ENCODE measurements around the gene IGSF23.

The IGSF23 gene, protein sequence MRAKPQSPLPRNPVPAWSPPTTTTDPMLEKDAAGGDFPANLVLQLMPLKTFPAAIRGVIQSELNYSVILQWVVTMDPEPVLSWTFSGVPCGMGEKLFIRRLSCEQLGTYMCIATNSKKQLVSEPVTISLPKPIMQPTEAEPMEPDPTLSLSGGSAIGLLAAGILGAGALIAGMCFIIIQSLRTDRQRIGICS

DNA sequence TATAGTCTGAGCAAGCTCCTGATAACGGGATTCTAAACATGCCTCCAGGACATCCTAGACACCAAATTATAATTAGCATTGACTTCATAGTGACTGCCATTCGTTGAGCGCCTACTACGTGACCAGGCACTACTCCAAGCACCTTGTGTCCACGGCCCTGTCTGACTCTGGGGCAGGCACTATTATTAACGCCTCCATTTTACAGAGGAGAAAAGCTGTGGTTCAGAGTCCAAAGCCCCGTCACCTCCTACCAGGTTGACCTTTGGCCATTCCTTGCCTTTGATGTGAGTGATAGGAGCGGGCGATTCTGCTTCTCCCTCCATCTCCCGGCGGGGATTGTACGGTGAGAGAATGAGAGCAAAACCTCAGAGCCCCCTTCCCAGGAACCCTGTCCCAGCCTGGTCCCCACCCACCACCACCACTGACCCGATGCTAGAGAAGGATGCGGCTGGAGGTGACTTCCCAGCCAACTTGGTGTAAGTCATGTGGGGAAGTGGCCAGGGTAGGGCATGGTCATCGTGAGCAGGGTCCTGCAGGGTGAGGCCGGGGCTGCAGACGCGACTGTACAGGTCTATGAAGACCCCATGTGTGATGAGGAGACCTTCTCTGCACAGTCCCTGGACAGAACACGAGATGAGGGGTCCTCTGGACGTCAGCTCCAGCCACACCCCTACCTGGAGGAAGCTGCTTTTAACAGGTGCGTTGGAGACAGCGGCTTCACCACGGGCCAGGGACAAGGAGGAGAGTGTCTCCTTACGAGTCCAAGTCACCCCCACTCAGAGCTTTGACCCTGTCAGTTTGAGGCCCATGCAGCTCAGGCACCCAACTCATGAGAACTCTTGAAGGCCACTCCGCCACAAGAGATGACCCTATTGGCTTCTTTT is at the start of gene IGSF23:
TSS of gene IGSF23 (plus strand) at position 269 of the 884 bp plus-strand sequence. CDS start at position 352, 83 bp downstream.
- no peak for DNase-seq

DNA sequence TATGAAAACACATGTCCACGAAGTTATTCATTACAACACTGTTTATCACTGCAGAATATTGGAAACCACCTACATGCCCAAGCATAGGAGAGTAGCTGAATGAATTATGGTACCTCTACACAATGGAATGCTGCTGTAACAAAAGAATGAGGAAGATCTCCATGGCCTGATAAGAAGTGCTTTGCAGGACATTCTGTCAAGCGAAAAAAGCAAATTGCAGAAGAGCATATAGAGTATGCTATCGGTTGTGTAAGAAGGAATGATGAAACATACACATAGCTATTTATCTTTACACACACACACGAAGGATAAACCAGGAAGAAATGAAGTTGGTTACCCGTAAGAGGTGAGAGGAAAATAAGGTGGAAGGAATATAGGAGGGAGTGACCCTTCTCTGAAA is 46.4 kb upstream of the IGSF23 start:
- no peak for DNase-seq

DNA sequence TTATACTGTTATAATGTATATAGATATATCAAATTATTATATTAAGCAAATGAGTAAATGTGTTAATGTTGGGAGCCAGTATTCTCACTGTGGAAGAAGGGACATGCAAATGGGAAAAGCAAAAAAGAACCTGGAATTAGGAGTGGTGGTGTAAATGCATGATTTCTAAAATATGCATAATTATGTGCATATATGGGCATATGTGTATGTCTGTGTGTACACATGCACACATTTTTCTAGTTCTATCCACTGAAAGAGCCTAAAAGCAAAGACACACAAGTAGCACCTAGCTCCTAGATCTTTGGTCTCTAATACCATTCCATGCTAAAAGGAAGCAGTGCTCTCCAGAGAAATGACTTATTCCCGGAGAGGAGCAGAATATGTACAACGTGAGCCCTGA is 45.6 kb upstream of the IGSF23 start:
- DNase-seq = no peak

DNA sequence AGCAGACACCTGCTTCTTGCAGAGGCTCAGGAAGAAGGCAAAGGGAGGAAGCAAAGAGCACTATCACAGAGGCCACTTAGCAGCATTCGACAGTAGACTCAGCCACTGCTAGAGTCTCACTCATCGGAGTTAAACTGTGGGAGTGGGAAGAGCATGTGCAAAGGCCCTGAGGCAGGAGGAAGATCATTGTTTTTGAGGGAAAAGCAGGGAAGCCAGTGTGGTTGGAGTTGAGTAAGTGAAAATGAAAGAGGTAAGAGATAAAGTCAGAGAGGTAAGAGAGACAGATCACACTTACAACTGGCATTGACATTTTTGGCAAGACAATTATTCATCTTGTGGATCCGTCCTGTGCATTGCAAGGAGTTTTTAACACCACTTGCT is 42.8 kb upstream of the IGSF23 start:
- no peak for DNase-seq

DNA sequence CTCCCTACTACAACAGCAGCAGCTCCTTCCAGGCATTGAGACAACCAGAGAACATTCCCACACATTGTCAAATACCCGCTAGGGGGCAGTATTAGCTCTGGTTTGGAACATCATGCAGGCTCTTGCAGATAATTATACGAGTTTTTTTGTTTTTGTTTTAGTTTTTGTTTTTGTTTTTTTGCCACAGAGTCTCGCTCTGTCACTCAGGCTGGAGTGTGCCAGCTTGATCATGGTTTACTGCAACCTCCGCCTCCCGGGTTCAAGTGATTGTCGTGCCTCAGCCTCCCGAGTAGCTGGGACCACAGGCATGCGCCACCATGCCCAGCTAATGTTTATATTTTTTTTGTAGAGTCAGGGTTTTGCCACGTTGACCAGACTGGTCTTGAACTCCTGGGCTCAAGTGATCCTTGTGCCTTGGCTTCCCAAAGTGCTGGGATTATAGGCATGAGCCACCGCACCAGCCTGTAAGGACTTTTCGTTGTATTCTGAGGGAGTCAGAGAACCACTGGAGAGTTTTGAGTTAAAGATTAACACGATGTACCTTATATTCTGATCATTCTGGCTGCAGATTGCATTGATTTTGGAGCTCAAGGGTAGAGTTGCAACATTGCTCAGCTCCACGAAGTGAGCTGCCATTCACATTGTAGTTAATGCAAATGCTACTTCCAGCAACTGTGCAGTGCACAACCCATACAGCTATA is 42.2 kb upstream of the IGSF23 start:
- DNase-seq = peak; percentile 57

DNA sequence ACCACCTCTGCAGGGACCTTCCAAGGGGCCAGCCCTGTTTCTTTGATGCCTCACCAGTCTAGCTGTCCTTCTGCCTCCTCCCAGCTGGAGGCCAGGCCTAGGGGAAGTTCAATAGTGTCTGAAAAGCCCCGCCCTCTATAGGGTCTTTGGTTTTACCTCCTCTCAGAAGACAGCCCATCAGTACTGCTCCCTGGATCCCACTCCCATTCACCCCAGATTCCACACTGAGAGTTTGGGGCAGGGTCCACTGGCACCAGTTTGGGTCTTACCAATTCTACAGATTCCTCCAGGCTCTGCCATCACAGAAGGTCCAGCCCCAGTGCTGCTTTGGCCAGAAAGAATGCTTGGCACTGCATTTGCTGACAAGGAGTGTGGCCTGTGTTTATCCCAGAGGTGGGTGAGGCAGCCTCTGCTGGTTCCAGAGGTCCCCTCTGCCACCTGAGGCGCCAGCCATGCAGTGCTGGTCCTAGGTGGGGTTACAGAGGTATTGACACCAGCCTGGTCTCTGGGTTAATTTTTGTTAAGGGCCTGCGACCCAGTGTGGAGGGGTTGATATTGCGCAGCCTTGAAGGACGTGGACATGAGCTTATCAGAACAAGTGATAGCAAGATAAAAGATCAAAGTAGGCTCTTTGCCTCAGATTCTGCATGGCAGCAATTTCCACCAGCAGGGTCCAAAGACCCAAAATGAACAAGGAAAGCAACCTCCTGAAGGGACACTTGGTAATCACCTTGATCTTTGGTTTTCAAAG is 41.4 kb upstream of the IGSF23 start:
- DNase-seq = no peak

DNA sequence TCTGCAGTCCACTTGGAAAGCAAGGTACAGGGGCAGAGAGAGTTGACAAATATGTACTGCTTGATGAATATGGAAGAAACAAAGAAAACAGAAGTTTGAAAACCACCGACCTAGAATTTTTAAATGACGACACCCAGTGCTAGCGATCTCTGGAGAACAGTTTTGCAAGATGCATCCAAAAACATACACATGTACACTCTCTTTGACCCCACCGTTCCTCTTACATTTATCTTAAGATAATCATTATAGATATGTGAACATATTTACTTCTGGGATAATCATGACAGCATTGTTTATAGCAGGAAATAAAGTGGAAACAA is 40.8 kb upstream of the IGSF23 start:
- DNase-seq = no peak

DNA sequence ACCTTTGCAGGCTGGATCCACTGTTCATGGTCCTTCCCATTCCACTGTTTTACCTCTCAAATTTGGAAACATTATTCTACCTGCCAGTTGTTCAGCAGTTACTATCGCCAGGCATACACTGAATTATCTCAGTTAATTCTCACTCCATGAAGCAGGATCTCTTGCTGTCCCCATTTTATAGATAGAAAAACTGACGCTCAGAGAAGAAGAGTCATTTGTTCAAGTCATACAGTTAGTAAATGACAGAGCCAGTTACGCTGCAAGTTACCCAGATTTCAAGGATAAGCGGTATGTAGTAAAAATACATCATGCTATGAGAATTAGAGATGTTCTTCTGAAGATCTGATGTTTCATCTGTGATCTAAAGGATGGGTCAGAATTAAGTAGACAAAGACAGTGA is 40.2 kb upstream of the IGSF23 start:
- no peak for DNase-seq

DNA sequence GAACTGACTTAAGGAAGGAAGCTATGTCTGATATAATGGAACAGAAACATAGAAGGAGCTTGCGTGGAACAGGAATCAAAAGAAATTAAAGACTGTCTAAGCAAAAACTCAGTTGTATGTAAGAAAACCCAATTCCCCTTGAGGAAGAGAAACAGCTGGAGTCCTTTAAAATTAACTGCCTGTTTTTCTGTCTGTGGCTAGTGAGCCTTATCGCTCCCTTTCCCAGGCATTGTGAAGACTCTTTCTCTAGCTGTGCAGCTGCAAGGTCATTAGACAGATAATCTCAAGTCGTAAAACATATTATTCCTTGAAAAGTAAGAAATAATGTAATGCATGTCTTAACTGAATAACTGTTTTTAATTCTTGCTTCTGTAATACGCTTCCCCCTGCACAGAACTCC is 39.7 kb upstream of the IGSF23 start:
- DNase-seq = no peak

DNA sequence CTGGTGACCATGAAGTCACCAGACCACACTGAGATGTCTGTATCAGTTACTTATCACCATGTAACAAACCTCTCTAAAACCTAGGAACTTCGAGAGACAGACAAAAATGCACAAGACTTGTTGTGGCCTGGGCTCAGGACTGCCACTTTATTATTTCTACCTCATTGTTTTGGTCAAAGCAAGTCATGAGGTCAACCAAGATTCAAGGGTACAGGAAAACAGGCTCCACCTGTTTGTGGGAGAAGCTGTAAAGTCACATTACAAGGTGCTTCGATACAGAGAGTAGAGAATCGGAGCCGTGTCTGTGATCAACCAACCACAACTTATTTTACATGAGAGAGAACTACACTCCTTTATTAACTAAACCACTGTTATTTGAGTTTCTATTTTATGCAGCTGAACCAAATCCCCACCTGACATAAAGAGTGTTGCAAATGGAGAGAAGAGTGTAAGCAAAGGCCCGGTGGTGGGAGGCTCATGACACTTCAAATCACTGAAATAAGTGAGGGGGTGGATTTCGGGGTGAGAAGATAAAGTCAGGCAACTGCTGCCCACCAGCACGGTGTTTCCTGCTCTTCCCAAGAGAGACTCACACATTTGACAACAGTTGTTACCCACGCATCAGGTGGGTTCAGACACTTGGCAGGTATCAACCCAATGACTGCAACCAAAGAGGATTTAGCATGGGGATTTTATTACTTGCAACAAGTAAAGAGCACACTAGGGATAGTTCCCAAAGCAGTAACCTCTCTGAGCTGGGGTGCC is 39.0 kb upstream of the IGSF23 start:
- DNase-seq = no peak

DNA sequence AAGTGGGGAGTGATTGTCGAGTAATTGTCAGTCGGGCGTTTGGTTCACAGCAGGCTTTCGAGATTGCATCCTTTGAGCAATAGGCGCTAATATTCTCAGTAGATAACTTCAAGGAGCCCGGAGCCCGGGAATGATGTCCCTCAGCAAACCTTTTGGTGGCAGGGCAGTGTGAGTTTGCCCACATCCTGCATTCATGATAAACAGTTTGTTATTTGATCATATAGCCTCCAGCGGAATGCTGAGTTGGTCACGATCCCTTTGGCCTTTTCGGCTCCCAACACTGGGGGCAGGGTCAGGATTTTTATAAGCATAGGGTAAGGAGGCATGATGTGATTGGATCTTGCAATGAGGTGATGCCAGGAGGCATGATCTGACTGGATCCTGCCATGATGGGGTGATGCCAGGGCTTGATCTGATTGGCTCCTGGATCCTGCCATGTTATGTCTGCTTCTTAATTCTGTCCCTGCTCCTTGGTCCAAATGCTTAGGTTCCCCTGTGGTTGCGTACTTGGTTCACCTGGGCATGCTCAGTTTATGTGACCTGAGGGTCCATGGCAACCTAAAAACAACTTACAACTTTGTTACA is 38.2 kb upstream of the IGSF23 start:
- no peak for DNase-seq

DNA sequence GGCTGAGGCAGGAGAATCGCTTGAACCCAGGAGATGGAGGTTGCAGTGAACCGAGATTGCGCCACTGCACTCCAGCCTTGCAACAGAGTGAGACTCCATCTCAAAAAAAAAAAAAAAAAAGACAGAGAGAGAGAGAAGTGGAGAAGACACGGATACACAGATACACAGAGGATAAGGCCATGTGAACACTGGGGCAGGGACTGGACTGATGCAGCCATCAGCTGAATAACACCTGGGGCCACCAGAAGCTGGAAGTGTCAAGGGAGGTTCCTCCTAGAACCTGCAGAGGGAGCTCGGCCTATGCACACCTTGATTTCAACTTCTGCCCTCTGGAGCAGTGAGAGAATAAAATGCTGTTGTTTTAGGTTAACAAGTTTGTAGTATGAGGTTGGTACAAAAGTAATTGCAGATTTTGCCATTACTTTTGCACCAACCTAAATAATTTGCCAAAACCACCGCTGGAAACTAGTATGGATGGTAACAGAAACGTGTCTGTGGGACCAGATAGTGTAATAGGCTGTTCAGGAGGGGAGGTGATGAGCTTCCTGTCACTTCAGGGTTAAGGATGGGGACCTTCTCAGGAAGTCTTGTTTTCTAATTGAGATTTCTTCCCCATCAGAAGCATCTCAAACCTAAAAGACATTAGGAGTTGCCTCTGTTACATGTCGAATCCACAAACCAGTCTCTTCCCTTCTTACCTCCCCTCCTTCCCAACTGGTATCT is 36.4 kb upstream of the IGSF23 start:
- DNase-seq = no peak

DNA sequence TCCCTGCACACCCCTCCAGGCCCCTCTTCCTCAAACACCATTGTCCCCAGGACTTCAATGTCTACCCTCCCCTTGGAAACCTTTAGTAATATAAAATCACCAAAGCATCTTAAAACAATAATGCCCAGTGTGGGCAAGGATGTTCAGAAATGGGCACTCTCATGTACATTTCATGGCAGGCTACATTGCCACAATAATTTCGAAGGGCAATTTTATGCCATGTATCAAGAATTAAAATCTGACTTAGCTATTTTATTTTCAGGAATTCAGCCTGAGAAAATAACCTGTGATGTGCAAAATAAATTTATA is 35.8 kb upstream of the IGSF23 start:
- DNase-seq = no peak

DNA sequence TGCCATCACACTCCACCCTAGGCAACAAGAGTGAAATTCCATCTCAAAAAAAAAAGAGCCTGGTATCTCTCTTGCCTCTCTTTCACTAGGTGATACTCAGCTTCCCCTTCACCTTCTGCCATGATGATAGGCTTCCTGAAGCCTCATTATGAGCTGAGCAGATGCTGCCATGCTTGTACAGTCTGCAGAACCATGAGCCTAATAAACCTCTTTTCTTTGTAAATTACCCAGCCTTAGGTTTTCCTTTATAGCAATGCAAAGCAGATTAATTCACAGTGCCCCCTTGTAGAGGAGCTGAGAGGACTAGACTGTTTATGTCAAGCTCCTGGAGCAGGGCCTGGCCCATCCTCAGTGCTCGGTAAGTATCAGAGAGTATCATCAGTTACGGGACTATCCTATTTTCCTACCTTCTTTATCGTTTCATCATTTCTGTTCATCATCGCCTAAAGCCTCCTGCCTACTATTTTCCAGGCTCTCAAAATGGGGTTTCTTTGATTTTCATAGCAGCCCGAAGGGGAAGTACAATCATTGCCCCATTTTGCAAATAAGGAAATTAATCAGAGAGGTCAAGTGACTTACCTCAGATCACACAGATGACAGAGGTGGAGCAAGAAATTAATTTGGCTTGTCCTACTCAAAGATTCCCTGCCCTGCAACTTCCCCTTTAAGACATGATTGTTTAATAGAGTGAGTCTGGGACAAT is 33.5 kb upstream of the IGSF23 start:
- no peak for DNase-seq

DNA sequence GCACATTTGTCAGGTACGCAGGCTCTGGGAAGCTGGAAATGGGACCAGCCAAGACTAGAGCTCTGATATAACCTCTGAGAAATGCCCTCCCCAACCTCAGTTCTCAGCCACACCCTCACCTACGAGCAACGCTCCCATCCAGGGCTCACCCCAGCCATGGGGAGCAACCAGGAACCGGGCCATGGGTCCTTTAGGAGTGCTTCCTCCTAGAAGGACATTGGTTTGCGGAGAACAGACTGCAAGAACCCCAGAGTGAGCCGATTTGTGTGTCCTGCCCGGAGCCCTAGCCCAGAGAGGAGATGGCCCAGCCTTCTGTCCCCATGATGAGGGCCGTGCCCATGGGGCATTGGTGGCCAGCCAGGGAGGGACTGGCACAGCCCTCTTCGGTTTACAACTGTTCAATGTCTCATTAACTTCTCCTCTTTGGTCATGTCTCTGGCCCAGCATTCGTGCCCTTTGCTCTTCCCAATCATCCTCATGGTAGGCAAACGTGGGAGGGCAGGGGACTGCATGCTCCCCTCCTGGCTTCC is 32.9 kb upstream of the IGSF23 start:
- DNase-seq = no peak

DNA sequence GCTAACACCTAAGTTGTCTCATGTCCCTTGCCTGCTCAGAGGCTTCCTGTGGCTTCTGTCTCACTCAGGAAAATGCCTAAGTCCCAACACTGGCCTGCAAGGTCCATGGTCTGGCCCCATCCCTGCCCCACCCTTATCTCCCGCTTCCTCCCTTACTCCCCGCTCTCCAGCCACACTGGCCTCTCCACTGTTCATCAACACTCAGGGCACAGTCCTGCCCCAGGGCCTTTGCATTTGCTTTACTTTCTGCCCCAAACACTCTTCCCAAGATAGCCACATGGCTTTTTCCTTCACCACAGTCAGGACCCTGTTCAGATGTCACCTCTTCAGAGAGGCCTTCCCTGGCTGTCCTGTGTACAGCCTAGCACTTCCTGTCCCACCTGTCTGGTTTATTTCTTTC is 32.1 kb upstream of the IGSF23 start:
- DNase-seq = no peak

DNA sequence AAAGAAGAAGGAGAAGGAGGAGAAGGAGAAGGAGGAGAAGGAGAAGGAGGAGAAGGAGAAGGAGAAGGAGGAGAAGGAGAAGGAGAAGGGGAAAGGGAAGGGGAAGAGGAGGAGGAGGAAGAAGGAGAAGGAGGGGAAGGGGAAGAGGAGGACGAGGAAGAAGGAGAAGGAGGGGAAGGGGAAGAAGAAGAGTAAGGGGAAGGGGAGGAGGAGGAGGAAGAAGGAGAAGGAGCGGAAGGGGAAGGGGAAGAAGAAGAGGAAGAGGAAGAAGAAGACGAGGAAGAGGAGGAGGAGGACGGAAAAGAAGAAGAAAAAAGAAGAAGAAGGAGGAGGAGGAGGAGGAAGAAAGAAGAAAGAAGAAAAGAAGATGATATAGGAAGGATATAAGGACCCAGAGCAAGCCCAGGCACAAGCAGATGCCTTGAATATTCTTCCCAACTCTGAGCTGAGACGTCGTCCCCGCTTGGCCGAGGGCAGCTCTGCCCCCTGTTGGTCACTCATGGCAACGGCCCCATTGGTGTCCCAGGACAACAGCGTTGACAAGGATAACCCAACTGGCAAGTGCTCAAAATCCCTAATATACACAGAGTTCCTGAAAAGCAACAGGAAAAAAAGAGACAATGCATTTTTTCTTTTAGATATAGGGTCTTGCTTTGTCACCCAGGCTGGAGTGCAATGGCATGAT is 30.6 kb upstream of the IGSF23 start:
- DNase-seq = no peak

DNA sequence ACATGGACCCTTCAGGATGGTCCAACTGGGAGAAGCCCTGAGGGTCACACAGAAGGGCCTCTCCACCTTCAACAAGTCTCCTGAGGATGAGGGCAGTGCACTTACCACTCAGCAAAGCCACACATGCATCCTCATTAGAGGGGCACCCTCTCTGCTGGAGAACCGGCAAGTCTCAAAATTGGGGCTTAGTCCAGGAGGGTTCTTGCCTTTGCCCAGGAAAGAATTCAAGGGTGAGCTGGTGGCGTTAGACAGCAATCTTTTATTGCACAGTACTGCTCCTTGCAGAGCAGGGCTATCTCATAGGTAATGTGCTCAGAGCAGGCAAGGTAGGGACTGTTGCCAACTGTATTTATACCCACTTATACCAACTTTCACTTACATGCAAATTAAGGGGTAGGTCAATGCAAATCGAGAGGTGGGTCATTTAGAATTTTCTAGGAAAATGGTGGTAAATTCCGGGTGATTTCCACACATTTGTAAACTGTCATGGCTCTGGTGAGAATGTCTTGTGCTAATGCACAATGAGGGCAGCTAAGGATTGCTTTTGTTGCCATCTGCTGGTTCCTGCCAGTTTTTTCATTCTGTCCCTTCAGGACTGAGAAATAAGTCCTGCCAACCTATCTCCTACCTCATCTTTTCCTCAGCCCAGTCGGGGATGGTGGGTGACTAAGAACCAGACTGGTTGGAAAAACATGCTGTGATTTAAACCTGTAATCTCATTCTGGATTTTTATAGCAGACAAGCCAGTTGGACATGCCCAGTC is 27.8 kb upstream of the IGSF23 start:
- no peak for DNase-seq

Measured in left hindlimb (tissue), 1 donor.